Epithelial cell of proximal tubule (primary cell): Measurements from ENCODE around the gene COL5A1. TPM values are rescaled to one million over a fixed set of nuclear protein-coding genes. Genes with fewer than 3 reads are reported as not detected.

Source experiments
- DNase-seq: peaks from one replicate; pipeline ENCODE4 v3.0.0-alpha.2; 2011; ENCODE audit warnings: low read depth
- H3K4me3 ChIP-seq: 2 replicates; pipeline ENCODE4 v1.5.1; 2011; ENCODE audit warnings: low read depth, mild to moderate bottlenecking, low read length
- CTCF ChIP-seq: conservative IDR thresholded peaks from 2 replicates; pipeline ENCODE4 v1.5.1; 2012; ENCODE audit warnings: low read depth, mild to moderate bottlenecking, low read length
- total RNA-seq: library from RNA; depleted of rRNA; stranded (reverse); fragments of >200 nt; gene quantifications from 2 replicates; pipeline ENCODE4 v1.2.3, GENCODE V29; 2015

The COL5A1 gene
- total RNA-seq, 1 donor from 2014 or later = 16.0 TPM

DNA sequence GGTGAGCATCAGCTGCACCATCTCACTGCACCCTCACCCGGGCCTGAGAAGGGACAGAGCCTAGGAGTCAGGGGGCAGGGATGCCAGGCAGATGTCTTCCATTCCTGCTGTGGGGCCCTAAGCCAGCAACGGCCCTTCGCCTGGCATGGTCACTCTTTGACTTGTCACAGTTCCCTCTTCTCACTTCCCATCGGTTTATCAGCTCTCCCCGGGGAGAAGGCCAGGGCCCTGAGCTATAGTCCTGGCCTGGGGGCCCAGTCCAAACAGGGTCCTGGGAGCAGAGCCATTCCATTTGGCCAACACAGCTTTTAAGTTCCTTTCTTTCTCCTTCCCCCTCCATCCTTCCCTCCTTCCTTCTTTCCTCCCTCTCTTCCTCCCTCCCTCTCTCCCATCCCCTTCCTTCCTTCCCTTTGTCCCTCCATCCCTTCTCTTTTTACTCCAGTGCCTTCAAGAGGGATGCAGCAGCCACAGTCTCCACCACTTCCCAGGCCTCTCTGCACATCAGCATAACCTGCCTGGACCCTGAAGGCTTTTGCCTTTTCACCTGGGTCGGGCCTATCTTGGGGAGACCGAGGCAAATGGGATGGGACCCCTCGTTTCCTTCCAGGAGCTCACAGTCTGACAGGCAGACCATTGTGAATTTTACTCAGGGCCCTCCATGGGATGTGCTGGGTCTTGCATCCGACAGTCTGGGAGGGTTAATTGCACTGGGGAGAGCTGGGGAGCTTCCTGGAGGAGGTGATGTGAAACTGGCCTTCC lies 4.2 kb downstream of the COL5A1 start:
- no peak overlapping the region for H3K4me3 ChIP-seq
- no peak for DNase-seq
- no peak for TF ChIP-seq CTCF

- H3K4me3 ChIP-seq = no peak overlapping the region
- no peak for DNase-seq
- TF ChIP-seq CTCF = no peak
Measured at GRCh38 chr9:134647359-134648080, 5.9 kb downstream of the COL5A1 start.

DNA sequence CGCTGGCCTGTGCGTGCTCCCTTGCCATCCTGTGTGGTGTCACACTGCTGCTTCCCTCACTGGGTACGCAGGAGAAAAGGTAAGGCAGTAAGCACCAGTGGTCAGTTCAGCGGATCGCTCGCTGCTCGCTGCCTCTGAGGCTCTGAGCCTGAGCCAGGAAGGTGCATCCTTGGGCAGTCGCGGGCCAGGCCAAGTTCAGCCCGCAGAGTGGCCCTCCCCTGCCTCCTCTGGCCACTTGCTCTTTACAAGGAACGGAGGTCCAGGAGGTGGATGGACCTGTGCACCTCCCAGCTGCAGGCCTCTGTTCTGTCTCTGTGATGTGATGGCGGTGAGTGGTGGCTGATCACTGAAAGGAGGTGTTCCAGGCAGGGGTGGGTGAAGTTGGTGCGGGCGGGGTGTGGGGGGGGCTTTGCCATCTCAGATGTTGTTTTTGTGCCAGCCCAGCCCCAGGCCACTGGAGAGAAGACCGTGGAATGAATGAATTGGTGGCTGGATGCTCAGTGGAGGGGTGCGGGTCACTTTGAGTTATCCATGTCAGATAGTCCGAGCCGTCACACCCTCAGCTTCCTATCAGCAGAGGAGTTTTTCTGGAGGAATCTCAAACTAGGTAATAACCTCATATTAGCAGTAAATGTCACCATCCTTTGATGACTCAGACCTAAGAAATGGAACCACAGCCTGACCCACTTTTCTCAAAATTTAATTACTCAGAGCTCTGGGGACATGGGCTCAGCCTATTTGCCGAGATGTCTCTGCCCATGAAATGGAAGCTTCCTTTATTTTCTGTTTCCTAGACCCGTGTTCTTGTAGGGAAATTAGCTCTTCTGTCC lies 7.3 kb downstream of the COL5A1 start:
- no peak overlapping the region for H3K4me3 ChIP-seq
- no peak for TF ChIP-seq CTCF
- DNase-seq = no peak

DNA sequence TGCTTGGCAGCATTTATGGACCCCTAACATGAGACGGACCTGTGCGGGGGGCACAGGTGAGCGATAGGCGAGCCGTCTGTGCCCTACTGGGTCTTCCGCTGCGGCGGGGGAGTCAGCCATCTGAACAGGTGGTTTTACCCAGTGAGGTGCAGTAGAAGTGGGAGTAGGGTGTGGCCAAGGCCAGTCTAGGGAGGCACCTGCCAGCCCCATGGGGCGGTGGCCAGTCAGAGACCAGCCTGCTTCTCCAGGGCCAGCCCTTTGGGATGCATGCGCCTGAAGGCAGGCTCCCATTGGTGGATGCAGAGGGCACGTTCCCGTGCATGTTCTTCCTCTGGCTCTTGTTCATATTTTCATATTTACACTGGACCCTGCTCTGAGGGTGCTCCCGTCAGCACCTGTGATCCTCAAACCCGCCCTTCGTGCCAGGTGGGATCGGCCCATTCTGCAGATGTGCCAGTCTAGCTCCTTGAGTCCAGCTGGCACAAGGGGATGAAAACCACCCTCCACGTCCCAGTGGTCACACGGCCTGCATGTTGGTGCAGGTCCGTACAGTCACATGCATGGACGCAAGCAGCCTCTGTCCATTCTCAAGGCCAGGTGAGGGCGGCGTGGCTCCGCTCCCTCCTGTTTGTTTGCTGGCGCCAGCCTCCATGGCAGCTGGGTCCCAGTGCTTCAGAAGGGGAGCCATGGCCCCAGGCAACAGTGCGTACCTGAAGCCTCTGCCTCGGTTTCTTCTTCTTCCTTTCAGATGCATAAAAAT lies 9.0 kb downstream of the COL5A1 start:
- no peak for TF ChIP-seq CTCF
- no peak overlapping the region for H3K4me3 ChIP-seq
- DNase-seq = no peak

DNA sequence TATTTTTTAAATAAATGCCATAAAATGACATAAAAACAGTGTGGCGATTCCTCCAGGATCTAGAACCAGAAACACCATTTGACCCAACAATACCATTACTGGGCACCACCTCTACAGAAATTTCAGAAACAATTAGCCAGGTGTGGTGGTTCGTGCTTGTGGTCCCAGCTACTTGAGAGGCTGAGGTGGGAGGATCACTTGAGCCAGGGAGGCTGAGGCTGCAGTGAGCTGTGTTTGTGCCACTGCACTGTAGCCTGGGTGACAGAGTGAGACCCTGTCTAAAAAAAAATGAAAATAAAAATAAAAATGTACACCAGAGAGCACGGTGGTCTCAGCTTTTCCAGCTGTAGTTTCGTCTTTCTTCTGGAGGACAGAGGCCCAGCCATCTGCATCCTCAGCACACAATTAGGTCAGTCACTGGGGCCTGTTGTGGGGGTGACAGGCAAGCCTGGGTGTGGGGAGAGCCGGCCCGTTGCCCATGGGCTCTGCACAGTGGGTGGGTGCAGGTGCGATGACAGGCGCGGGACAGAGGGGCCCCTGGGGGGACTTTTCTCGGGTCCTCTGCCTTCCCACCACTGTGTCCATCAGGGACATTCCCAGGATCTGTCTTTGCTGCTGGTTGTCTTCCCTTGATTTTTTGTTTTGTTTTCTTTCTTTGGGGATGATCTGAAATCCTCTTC lies 9.8 kb downstream of the COL5A1 start:
- no peak for TF ChIP-seq CTCF
- no peak for DNase-seq
- no peak overlapping the region for H3K4me3 ChIP-seq
